ENCODE data around the gene ERC2.

DNA sequence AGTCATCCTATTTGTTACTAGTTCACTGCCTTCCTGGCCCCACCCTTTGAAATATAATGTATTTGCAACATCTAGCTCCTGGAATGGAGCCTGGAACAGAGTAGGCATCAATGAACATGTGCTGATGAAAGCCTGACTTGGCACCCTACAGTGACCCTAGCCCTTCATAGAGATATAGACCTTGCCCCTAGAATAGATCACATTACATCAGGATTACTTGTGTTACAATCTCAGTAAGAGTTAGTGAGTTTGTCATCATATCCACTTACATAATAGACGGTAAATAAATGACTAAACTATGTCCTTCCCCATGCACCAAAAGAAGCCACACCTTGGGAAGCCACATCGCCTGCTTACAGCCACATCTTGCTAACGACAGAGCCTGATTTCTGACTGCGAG is 870.6 kb downstream of the ERC2 start:
- TF ChIP-seq POLR2A (IDR thresholded peaks at IDR 0.05; ENCODE audit: low read depth, low read length) (no peak), SPI1 (IDR thresholded peaks at IDR 0.05; ENCODE audit: low read depth, low read length) (no peak), POLR2AphosphoS5 (IDR thresholded peaks at IDR 0.05; ENCODE audit: low read depth, low read length) (no peak), PAX5 (IDR thresholded peaks at IDR 0.05; ENCODE audit: insufficient read depth, low read length, severe bottlenecking) (no peak), TAF1 (IDR thresholded peaks at IDR 0.05; ENCODE audit: low read depth, low read length) (no peak)
